Measurements from ENCODE around the gene SORCS2. TPM values are rescaled to one million over a fixed set of nuclear protein-coding genes. Genes with fewer than 3 reads are reported as not detected.

Gene SORCS2
- polyA plus RNA-seq, 1 of the 3 experiments (the other 2 are of a cell fraction), result 1.6 TPM

DNA sequence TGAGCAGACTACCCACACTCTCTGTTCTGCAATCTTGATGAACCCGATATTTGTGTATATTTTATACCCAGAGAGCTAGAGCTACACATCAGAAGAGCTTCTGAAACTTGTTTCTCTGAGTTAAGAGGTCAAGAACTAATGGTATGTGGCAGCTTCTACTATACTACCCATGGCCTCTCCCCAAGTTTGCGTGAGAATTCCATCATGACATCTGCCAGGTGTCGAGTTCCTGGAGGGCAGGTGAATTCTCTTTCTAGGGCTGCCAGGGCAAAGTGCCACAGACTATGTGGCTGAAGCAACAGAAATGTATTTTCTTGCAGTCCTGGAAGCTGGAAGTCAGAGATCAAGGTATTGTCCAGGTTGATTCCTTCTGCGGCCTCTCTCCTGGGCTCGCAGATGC, 4.4 kb downstream of the SORCS2 start (continued):
- TF ChIP-seq, protein P1, sequence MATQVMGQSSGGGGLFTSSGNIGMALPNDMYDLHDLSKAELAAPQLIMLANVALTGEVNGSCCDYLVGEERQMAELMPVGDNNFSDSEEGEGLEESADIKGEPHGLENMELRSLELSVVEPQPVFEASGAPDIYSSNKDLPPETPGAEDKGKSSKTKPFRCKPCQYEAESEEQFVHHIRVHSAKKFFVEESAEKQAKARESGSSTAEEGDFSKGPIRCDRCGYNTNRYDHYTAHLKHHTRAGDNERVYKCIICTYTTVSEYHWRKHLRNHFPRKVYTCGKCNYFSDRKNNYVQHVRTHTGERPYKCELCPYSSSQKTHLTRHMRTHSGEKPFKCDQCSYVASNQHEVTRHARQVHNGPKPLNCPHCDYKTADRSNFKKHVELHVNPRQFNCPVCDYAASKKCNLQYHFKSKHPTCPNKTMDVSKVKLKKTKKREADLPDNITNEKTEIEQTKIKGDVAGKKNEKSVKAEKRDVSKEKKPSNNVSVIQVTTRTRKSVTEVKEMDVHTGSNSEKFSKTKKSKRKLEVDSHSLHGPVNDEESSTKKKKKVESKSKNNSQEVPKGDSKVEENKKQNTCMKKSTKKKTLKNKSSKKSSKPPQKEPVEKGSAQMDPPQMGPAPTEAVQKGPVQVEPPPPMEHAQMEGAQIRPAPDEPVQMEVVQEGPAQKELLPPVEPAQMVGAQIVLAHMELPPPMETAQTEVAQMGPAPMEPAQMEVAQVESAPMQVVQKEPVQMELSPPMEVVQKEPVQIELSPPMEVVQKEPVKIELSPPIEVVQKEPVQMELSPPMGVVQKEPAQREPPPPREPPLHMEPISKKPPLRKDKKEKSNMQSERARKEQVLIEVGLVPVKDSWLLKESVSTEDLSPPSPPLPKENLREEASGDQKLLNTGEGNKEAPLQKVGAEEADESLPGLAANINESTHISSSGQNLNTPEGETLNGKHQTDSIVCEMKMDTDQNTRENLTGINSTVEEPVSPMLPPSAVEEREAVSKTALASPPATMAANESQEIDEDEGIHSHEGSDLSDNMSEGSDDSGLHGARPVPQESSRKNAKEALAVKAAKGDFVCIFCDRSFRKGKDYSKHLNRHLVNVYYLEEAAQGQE (IDR thresholded peaks at IDR 0.05; ENCODE audit: low read depth, low read length), result no peak

DNA sequence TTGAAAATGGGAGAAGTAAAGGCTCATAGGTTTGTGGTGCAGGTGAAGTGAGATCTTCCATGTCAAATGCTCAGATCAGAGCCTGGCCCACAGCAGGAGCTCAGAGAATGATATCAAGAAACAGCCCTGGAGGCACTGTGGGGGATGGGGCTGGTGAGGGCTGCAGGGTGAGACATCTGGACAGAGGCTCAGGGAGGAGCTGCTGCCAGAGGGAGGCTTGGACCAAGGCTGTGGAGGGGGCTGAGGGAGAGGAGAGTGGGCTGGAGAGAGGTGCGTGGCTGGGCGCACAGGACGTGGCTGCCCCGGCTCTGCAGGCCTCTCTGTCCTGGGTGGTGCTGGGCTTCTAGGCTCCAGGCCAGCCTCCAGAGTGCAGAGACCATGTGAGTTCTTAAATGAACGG, 5.6 kb downstream of the SORCS2 start:
- ChIA-PET POLR2A (interaction anchor here (0.9 kb wide), 1 partner anchor 63 kb away, joined by 3 read pairs; no protein-coding TSS in a partner anchor), CTCF (interaction anchor here (0.7 to 16.0 kb wide), 7 partner anchors 29 to 523 kb away, joined by 3 to 301 read pairs (median 6); no protein-coding TSS in a partner anchor)
- Histone ChIP-seq H3K4me1 (ENCODE audit: control insufficient read depth in 1 of 2, insufficient read depth in 2 of 2, low read depth in 1 of 2, low read length in 1 of 2) (peaks cover 6 to 8% of the 10 kb centered on the region in 2 experiments; a peak in 1 of 4 replicates), H3K4me2 (no peak overlapping the region), H3K9me3 (no peaks in the 10 kb centered on the region), H3K9me2 (no peaks in the 10 kb centered on the region), H3K79me2 (ENCODE audit: insufficient read depth) (no peaks in the 10 kb centered on the region), H3K4me3 (ENCODE audit: low read depth in 2 of 2, low read length in 1 of 2) (no peak overlapping the region), H3K27ac (ENCODE audit: low read depth in 2 of 2, low read length in 1 of 2) (no peak overlapping the region), H3K36me3 (replicated peaks in 1 of 2; ENCODE audit: control insufficient read depth in 1 of 2, insufficient read depth in 2 of 2, low read length in 1 of 2) (no peaks in the 10 kb centered on the region), H3F3A (replicated peaks; ENCODE audit: insufficient read depth) (peaks cover 17% of the 10 kb centered on the region), H3K9ac (no peak overlapping the region), H2AFZ (ENCODE audit: low read depth) (no peak overlapping the region), H3K27me3 (ENCODE audit: insufficient read depth) (peaks cover 25% of the 10 kb centered on the region), H4K20me1 (ENCODE audit: insufficient read depth) (no peaks in the 10 kb centered on the region)
- DNase-seq, result peak; percentile 69
- no peak for TF ChIP-seq YY1 (IDR thresholded peaks at IDR 0.05; ENCODE audit: low read depth)
- no peak for TF ChIP-seq POLR2AphosphoS5 (IDR thresholded peaks at IDR 0.05; ENCODE audit: low read depth, low read length)
- TF ChIP-seq, protein P2, sequence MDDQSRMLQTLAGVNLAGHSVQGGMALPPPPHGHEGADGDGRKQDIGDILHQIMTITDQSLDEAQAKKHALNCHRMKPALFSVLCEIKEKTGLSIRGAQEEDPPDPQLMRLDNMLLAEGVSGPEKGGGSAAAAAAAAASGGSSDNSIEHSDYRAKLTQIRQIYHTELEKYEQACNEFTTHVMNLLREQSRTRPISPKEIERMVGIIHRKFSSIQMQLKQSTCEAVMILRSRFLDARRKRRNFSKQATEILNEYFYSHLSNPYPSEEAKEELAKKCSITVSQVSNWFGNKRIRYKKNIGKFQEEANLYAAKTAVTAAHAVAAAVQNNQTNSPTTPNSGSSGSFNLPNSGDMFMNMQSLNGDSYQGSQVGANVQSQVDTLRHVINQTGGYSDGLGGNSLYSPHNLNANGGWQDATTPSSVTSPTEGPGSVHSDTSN (IDR thresholded peaks at IDR 0.05), result no peak
- TF ChIP-seq RFX5 (IDR thresholded peaks at IDR 0.05; ENCODE audit: low read length), result no peak
- no peak for TF ChIP-seq CHD2 (IDR thresholded peaks at IDR 0.05; ENCODE audit: low read length, partially characterized antibody)
- TF ChIP-seq FOXJ3 (CRISPR knock-in tag; IDR thresholded peaks at IDR 0.05), result no peak
- TF ChIP-seq, protein P3, sequence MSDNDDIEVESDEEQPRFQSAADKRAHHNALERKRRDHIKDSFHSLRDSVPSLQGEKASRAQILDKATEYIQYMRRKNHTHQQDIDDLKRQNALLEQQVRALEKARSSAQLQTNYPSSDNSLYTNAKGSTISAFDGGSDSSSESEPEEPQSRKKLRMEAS (IDR thresholded peaks at IDR 0.05; ENCODE audit: low read depth), result no peak
- TF ChIP-seq GATA2 (CRISPR knock-in tag; IDR thresholded peaks at IDR 0.05), result no peak
- TF ChIP-seq SIN3A (IDR thresholded peaks at IDR 0.05; ENCODE audit: borderline replicate concordance, low read depth, low read length), result no peak
- TF ChIP-seq, protein P4, sequence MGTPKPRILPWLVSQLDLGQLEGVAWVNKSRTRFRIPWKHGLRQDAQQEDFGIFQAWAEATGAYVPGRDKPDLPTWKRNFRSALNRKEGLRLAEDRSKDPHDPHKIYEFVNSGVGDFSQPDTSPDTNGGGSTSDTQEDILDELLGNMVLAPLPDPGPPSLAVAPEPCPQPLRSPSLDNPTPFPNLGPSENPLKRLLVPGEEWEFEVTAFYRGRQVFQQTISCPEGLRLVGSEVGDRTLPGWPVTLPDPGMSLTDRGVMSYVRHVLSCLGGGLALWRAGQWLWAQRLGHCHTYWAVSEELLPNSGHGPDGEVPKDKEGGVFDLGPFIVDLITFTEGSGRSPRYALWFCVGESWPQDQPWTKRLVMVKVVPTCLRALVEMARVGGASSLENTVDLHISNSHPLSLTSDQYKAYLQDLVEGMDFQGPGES (IDR thresholded peaks at IDR 0.05; ENCODE audit: low read depth, low read length), result no peak
- TF ChIP-seq GABPA (IDR thresholded peaks at IDR 0.05; ENCODE audit: low read depth), result no peak
- TF ChIP-seq, protein P5, sequence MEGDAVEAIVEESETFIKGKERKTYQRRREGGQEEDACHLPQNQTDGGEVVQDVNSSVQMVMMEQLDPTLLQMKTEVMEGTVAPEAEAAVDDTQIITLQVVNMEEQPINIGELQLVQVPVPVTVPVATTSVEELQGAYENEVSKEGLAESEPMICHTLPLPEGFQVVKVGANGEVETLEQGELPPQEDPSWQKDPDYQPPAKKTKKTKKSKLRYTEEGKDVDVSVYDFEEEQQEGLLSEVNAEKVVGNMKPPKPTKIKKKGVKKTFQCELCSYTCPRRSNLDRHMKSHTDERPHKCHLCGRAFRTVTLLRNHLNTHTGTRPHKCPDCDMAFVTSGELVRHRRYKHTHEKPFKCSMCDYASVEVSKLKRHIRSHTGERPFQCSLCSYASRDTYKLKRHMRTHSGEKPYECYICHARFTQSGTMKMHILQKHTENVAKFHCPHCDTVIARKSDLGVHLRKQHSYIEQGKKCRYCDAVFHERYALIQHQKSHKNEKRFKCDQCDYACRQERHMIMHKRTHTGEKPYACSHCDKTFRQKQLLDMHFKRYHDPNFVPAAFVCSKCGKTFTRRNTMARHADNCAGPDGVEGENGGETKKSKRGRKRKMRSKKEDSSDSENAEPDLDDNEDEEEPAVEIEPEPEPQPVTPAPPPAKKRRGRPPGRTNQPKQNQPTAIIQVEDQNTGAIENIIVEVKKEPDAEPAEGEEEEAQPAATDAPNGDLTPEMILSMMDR (IDR thresholded peaks at IDR 0.05), result no peak
- no peak for TF ChIP-seq TEAD4 (IDR thresholded peaks at IDR 0.05; ENCODE audit: borderline replicate concordance, insufficient read depth)
- TF ChIP-seq RCOR1 (IDR thresholded peaks at IDR 0.05; ENCODE audit: low read length), result no peak
- 92% methylated on average over 5 of the region's 5 CpGs for WGBS (ENCODE audit: low lambda C conversion rate)

Data from SK-N-SH (cell line).